Measurements from ENCODE around the gene GABRB1.

GRCh38 chr4:47251348-47252135 is 220.2 kb downstream of the GABRB1 start:
- no peak for TF ChIP-seq CTCF (IDR thresholded peaks at IDR 0.05; ENCODE audit: poor library complexity)
- no peak for TF ChIP-seq EZH2phosphoT487 (IDR thresholded peaks at IDR 0.05; ENCODE audit: low read depth, severe bottlenecking, unreplicated experiment)
